DND-41 (cell line): ENCODE measurements around the gene OR6N1.

Source experiments
- CTCF ChIP-seq: IDR thresholded peaks from 2 replicates; pipeline ENCODE4 v1.5.1; 2012; ENCODE audit warnings: borderline replicate concordance, low read length, moderate library complexity, mild to moderate bottlenecking; ENCODE audit not compliant: poor library complexity, severe bottlenecking; ENCODE audit errors: extremely low read depth
- EZH2 ChIP-seq: IDR thresholded peaks from 3 replicates; pipeline ENCODE4 v1.6.1; 2012; ENCODE audit warnings: borderline replicate concordance, low read depth, mild to moderate bottlenecking, moderate library complexity, low read length, inconsistent platforms; ENCODE audit not compliant: severe bottlenecking

DNA sequence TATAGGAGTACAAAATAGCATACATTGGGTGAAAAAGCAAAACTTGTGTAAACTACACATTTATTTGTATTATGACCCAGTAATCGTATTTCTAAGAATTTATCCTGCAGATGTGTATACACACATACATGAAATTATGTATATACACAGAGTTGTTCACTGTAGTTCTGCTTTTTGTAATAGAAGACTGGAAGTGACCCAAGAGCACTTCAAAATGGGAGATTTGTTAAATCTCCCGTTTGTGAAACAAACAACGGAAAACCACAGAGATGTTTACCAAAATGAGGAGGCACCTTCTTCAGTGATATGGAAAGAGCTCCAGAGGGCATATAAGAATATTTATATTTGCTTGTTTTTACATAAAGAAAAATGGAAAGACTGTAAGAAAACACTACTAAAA is 41.2 kb upstream of the OR6N1 start:
- TF ChIP-seq CTCF, result no peak
- no peak for TF ChIP-seq EZH2
